Endometrium (tissue), 2 donors: Measurements from ENCODE around the gene RAB20.
"Not testable (repeated sequence)": the region's sequence is repeated elsewhere in the genome, so short reads cannot be mapped to it uniquely, and the experiment has no call there.

Experiments
- FAIRE-seq: peaks from 2 replicates; lab custom pipeline; 2012; peaks lifted over from hg19 to GRCh38; lab: Jason Lieb, UNC
- donor health status: control.
- donor health status: control.

Gene RAB20

DNA sequence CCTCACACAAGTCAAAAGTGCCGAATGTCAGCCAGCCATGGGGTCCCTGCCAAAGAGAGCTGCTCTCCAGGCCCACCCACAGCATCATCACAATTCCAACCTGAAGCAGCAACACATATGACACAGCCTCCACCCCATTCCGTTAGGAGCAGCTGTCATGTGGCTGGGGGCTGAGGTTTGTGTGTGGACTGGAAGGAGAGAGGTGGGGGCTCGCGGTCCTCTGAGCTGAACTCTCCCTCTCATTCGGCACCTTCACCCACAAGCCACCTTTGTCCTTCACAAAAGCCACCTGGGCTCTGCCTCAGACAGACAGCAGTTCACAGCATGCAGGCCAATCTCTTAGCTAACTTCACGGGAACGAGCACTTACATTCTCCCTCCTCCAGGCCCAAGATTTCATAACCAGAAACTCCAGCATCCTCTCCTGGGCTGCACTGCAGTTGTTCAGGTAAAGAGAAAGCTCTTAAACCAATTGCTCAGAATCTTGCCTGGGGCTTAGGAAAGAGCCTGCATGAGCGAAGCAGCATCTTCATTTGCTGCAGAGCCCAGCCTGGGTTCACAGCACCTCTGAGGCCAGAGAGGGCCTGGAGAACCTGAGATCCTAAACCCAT lies 7.2 kb downstream of the RAB20 start:
- FAIRE-seq: no peak

DNA sequence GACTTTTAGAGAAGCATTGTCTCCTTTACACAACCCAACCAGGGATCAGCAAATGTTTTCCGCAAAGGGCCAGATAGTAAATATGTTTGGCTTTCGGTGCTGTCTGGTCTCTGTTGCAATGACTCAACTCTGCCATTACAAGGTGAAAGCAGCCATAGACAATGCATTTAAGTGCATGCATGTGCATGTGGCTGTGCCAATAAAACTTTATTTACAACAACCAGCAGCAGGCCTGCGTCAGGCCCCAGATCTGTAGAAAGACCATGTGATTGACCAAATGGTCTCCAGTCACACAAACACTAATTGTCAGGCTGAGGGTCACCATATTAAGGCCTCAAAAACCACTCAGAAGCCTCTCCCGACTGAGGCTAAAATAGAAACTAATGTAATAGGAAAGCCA lies 8.1 kb downstream of the RAB20 start:
- no peak for FAIRE-seq

DNA sequence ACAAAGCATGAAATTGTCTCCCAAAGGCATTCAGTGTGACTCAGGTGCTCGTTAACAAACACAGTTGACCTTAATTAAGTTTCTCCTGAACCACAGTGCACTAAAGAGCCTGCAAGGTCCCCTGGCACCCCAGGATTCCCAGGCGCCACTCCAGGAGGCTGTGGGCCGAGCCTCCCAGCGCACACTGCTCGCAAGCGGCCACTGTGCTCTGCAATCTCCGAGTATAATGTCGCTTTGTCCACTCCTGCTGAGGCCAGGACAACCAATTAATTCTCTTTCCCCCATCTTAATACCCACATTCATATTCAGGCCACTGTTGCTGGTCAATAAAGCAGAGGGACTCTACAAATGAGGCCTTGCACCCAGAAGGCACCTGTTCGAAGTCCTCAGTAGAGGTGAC lies 8.8 kb downstream of the RAB20 start:
- no peak for FAIRE-seq

DNA sequence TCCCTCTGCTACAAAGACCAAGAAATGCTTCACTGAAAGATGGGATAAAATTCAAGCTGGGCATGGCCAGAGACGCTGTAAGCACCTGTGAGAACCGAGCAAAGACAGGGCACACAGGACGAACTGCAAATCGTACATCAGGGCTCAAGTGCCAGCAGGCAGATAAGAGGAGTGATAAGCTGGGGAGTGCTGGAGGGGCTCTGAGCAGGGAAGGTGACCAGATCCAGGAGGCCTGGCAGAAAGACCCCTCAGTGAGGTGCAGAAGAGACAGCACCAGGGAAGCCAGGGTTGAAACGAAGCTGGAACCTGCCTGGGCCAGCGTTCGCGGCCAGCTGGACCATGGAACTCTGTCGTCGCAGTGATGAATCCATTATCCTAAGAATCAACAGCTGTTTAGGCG lies 10.2 kb downstream of the RAB20 start:
- FAIRE-seq: no peak

DNA sequence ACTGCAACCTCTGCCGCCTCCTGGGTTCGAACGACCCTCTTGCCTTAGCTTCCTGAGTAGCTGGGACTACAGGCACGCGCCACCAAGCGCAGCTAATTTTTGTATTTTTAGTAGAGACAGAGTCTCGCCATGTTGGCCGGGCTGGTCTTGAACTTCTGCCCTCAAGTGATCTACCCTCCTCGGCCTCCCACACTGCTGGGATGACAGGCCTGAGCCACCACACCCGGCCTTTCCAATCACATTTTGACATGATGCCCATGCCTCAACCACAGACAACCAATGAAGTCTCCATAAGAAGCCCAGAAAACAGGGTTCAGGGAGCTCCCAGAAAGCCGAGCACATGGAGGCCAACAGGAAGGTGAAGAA lies 11.7 kb downstream of the RAB20 start:
- FAIRE-seq: no peak

DNA sequence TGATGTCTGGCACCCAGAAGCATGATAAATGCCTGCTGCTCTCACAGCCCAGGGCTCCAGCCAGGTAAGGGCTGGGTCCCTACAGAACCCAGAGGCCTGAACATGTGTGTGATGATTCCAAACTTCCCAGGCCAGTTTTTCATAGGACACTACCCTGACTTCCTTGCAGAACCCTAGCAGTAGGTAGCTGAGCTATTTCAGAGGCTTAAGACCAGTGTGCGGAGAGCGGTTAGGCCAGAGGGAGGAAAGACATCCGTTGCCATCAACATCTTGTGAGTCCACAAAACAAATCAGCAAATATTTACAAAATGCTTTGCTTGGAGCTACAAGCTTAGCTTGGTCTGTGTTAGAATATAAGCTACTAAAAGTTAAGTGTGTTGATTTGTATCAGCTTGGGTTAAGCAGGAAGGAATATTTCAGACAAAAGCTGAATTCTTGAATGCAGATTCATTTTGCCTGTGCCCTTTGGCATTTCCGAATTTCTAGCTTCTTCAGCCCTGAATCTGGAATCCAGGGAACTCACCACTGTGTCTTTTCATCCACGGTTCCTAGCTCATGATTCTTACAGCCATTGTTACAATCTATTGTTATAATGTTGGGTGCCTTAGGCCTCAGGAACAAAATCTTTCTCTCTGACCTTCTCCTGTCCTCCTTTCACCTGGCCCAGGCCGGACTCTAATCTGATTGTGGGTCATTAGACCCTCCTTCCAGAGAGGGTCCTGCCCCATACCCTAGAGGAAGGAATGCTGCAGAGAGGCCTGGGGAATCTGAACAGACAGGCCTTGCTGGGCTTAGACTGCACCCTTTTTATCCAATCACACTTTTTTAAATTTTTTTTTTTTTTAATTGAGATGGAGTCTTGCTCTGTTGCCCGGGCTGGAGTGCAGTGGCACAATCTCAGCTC lies 12.4 kb downstream of the RAB20 start:
- no peak for FAIRE-seq

DNA sequence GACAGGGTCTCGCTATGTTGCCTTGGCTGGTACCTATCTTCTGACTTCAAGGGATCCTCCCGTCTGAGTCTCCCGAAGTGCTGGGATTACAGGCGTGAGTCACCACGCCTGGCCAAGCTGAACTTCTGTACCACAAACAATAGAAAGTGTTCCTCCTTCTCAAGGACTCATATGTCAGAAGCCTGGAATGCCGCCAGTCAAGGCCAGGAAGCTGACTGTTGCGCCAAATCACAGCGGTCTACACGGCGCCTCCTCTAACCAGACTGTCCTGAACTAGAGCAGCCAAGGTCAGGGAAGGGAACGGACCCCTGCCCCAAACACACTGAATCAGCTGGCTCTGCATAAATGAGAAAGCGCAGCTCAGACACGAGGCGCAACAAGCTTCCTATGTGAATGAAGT lies 14.6 kb downstream of the RAB20 start:
- no peak for FAIRE-seq

DNA sequence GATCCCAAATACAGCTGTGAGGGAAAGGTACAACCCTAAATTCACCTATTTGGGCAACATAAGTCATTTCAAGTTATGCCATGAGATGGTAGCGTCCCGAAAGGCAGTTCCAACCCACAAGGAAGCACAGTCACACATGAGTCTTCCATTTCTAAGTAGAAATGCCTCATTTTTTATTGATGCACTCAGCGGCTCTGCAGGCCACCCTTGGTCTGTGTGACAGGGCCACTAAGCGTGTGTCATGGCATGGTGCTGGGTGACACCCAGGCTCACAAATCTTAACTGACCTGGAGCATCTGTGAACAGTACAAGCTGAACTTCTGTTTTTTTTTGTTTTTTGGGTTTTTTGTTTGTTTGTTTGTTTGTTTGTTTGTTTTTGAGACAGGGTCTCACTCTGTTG lies 15.1 kb downstream of the RAB20 start:
- FAIRE-seq: no peak

DNA sequence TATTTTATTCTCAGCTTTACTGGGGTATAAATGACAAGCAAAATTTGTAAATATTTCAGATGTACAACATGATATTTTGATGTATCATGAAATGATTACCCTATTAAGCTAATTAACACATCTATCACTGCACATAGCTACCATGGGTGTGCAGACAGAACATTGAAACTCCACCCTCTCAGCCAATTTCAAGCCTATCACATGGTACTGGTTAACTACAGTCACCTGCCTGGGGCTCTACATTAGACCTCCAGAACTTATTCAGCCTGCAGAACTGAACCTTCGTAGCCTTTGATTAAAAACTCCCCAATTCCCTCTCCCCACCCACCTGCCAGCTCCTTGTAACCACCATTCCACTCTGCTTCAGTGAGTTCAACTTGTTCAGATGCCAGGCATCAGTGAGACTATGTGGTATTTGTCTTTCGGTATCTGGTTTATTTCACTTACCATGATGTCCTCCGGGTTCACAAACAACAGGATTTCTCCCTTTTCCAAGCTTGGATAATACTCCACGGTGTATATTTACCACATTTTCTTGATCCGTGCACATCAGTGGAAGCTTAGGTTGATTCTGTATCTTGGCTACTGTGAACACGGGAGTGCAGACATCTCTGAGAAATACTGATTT lies 19.2 kb downstream of the RAB20 start:
- FAIRE-seq: no peak

DNA sequence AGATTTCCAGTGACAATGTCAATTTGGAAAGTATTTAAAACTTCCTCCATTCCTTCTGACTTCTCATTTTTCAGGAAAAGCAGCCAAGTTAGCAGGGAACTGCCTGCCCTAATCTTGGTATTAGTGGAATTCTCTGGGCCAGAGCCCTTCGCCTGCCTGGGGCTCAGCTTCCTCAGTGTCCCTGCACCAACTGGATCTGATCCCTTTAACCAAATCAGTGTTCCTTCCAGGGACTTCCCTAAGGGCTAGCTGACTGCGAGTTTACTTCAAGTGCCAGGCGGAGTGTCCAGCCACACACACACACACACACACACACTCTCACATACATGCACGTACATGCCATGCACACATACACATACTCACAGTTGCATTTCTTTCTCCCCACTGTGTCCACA lies 20.0 kb downstream of the RAB20 start:
- FAIRE-seq: no peak

DNA sequence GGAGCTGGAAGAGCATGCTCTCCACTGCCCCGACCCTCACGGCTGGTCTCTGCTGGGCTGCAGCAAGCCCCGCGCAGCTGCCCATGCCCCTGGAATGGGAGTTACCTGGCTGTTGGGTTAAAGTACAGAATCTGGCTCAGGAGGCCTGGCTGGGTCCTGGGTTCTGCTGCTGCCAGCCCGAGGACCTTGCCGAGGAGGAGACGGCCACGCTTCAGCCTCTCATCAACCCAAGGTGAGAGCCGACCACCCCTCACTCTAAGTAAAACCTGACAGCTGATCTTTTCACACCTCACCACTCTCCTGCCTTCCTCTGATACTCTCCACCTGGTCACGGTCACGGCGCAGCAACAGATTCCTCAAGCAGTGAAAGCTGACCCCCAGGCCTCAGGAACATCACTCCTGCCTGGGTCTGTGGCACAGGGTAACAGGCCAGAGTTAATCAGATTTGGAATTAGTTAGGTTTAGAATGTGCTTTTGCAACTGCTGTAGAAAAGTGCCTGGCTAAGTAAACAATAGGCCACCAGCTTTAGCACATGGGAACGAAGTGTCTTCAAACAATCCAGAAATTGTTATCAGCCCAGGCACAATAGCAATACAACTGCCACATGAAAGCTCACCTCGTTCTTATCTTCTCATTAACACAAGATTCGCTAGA lies 20.5 kb downstream of the RAB20 start:
- FAIRE-seq: no peak

DNA sequence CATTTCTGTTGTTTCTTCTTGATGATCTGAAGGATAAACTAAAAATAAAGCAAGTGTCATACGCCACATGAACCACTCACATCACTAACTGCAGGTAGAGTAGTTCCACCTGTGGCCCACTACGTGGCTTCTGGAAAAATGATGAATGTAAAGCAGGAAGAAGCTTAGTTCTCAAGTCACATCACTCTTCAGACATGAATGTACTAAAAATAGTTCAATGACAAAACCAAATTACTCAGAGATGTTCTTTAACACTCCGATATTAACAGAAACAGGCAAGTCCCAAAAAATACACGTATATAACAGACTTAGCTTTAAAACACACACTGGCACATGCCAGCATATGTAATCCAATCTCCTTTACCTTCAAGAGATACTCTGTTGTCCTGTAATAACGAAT lies 21.6 kb downstream of the RAB20 start:
- FAIRE-seq: no peak

DNA sequence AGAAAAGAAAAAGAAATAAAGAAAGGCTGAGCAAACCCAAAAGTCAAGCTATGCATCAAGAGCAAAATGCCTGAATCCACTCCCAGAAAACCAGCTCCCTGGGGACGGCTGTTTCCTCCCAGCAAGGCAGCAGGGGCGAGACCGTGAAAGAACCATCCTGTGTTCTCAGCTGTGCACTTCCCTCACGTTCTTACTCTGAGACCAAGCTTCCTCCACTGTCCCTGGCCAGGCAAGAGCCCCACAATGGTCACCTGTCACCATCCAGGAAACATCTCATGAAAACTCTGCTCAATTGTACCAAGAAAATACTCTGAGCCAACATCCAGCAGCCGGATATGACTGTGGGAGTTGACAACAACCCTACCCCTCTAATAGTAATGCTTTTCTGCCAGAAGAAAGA lies 22.9 kb downstream of the RAB20 start:
- no peak for FAIRE-seq

DNA sequence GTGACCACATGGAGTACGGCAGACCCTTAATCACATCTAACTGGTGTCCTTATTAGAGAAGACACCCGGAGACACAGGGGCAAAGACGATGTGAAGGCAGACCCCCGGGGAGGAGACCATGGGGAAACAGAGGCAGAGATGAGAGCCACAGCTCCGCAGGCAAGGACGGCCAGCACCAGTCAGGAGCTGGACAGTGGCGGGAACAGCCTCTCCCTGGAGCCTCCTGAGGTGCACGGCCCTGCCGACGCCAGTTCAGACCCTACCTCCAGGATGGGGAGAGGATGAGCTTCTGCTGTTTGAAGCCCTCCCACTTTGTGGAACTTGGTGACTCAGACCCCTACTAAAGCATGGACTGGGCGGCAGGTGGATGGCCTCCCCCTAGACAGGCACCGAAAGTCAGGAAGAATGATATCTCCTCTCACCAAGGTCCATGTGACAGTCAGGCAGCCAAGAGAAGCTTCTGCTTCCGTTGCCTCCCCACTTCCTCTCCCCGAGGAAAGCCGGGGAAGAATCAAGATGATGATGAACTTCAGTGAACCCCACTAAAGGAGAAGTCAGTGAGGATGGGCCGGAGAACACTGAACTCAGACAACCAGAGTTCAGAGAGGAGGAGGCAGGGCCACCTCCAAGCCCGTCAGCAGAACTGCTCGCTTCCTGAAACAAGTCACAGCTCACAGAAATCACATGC lies 25.4 kb downstream of the RAB20 start:
- FAIRE-seq: no peak

DNA sequence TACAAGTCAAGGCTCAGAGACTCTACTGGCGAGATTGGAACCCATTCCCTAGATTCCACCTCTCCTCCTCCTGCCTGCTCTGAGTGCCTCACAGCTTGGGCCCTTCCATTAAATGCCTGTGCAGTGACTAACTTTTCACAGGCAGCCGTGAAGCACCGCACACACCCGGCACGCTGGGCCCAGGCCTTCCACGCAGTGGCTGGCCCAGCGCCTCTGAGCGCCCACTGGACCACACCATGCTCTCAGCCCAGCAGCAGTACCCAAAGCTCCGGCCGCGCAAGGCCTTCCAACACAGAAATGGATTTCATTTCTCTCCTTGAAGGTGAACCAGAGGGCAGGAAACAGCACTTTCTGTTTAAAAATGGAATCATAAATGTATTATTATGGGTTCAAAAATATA lies 26.0 kb downstream of the RAB20 start:
- FAIRE-seq: no peak

DNA sequence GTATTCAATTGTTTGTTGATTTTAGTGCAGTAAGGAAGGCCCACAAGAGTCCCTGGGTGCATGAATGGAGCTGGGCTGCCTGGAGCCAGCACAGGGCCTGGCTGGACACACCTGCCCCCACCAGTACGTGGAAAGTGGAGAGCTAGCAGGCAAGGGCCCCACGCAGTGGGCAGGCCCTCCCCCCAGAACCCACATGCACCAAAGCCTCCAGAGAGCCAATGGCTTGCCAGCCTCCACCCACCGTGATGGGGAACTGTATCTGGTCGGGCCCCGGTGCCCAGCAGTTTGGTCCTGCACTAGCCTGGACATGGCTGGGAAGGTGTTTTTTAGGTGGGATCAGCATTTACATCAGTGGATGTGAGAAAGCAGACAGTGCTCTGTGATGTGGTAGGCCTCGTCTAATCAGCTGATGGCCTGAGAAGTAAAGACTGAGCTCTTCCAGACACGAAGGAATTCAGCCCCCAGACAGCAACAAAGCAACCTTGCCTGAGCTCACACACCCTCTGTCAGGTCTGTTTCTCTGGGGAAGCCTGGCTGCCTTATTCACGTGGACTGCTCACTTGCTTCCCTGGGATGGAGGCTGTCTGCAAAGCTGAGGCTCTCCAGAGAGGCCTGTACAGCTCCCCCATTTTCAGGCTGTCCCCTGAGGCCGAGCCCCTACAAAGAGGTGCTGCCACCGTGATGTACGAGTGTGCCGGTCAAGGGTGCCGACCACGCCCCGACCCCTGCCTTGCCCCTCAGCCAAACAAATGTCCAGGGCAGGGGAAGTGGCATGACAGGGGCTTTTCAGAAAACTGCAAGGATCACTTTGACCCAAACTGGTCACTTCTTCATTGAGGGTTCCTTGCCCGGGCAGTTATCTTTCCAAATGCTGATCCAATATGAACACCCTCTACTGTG lies 27.5 kb downstream of the RAB20 start:
- no peak for FAIRE-seq

DNA sequence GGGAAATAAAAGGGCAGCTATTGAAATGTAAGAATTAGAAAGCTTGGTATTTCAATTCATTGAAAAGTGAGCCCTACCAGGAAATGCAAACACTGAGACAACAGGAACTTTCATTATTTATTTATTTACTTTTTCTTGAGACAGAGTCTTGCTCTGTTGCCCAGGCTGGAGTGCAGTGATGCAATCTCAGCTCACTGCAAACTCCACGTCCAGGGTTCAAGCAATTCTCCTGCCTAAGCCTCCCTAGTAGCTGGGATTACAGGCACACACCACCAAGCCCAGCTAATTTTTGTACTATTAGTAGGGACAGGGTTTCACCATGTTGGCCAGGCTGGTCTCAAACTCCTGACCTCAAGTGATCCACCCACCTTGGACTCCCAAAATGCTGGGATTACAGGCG lies 29.3 kb downstream of the RAB20 start:
- FAIRE-seq: not testable (repeated sequence)

DNA sequence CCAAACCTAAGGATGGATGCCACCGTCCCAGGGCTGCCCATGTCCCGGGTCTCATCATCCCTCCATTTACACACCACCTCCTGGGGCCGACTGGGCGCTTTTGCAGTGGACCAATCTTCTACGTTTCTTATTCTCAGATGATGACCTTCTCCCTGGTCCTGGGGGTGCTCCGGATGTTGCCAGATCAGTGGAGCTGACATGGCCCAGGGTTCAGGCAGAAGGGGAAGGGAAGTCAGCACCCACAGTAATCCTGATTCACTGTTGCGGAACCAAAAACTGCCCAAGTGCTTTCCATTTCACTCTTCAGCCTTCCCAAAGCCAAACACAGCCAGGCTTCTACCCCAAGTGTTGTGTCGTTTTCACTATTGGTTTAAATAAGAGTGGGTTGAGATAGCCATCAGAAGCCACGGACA lies 29.8 kb downstream of the RAB20 start:
- no peak for FAIRE-seq

DNA sequence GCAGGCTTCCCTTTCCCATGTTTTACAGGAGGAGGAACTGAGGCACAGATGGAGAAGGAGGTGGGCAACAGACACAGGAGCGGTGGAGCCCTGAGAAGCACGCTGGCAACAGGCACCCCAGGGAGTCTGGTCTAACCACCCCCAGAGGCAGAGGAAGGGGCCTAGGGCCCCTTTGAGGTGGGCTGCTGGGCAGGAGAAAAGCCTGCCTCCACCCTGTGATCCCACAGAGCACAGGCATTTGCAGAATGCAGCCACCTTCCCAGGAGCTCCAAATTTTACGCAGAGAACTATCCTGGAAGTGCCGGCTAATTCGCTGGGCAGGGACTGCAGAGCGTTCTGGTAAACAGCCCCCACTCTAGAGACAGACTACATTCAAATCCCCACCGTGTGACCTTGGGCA lies 30.4 kb downstream of the RAB20 start:
- FAIRE-seq: no peak

DNA sequence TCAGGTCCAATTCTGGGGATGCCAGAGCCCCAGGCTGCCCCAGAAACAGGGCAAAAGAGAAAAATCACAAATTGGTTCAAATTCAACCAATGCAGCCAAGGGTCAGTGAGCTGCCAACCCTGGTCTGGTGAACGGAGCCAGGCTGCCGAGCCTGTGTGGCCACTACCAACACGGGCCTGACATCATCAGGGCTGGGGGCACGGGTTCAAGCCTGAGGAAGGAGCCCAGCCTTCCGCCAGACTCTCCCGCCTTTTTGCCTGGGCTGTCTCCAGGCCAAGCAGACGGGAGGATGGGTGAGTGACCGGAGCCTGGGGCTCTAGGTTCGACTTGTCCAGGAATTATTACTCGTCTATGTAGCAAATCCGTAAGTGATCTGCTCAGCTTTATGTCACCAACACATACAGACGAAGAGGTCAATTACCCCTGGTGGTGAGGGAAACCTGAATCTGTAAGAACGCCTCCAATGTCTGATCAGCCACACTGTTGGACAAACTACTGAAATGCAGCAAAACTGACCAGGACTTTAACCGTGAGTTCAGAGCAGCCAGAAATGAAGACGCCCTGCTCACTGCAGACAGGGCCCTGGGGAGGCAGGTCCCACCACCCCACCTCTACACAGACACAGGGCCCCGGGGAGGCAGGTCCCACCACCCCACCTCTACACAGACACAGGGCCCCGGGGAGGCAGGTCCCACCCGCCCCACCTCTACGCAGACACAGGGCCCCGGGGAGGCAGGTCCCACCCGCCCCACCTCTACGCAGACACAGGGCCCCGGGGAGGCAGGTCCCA lies 31.8 kb downstream of the RAB20 start:
- no peak for FAIRE-seq

DNA sequence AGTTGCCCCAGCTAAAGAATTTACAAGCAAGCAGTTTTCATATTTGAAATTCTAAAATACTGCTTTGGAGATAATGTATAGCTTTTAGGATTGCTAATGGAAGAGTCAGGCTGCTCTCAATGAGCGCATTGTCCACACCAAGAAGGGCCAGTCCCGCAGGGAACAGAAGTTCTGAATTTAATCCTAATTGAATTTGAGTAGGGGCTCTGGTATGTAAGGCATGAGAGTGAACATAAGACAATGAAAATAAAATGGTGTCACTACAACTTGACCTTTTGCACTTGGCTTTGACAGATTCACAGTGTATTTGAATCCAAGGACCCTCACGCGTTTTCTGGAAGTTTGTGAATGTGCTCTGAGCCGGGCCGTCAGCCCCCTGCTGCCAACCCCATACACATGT lies 32.6 kb downstream of the RAB20 start:
- no peak for FAIRE-seq
